ENCODE measurements around the gene RNF148. TPM values are rescaled to one million over a fixed set of nuclear protein-coding genes. Genes with fewer than 3 reads are reported as not detected.
"Not testable (repeated sequence)": the region's sequence is repeated elsewhere in the genome, so short reads cannot be mapped to it uniquely, and the experiment has no call there.

Gene RNF148
- total RNA-seq, 1 donor: 0.63 TPM

DNA sequence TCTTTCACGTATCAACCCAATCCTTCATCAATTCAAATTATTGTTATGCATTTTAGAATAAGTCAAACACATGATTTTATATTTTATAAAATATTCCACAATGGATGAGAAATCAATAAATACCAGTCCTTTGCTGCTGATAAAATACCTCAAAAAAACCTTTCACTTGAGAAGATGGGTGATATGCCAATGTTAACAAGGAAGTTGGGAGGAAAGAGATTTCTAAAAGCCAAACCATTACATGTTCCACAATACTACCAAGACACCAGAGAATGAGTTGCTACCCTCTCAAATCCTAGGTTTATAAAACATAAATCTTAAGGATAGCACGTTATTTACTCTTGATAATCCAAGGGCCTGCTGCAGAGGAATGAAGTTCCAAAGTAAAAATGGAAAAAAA is 18.2 kb downstream of the RNF148 start:
- no peak overlapping the region for H3K4me3 ChIP-seq (ENCODE audit: low read depth, low read length)
- no peak for DNase-seq (ENCODE audit: low read depth)
- TF ChIP-seq, protein P1, sequence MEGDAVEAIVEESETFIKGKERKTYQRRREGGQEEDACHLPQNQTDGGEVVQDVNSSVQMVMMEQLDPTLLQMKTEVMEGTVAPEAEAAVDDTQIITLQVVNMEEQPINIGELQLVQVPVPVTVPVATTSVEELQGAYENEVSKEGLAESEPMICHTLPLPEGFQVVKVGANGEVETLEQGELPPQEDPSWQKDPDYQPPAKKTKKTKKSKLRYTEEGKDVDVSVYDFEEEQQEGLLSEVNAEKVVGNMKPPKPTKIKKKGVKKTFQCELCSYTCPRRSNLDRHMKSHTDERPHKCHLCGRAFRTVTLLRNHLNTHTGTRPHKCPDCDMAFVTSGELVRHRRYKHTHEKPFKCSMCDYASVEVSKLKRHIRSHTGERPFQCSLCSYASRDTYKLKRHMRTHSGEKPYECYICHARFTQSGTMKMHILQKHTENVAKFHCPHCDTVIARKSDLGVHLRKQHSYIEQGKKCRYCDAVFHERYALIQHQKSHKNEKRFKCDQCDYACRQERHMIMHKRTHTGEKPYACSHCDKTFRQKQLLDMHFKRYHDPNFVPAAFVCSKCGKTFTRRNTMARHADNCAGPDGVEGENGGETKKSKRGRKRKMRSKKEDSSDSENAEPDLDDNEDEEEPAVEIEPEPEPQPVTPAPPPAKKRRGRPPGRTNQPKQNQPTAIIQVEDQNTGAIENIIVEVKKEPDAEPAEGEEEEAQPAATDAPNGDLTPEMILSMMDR (IDR thresholded peaks at IDR 0.05; ENCODE audit: insufficient read depth, low read length): no peak

- TF ChIP-seq, protein P1 (IDR thresholded peaks at IDR 0.05; ENCODE audit: insufficient read depth, low read length): no peak
- H3K4me3 ChIP-seq (ENCODE audit: low read depth, low read length): no peak overlapping the region
- no peak for DNase-seq (ENCODE audit: low read depth)
These were observed 19.7 kb downstream of the RNF148 start for GRCh38 chr7:122682815-122683550.

DNA sequence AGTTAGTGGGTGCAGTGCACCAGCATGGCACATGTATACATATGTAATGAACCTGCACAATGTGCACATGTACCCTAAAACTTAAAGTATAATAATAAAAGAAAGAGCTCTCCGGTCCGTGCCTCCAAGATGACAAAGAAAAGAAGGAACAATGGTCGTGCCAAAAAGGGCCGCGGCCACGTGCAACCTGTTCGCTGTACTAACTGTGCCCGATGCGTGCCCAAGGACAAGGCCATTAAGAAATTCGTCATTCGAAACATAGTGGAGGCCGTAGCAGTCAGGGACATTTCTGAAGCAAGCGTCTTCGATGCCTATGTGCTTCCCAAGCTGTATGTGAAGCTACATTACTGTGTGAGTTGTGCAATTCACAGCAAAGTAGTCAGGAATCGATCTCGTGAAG is 21.5 kb downstream of the RNF148 start:
- not testable (repeated sequence) for DNase-seq (ENCODE audit: low read depth); H3K4me3 ChIP-seq (ENCODE audit: low read depth, low read length)

GRCh38 chr7:122679813-122680212 is 22.9 kb downstream of the RNF148 start:
- DNase-seq (ENCODE audit: low read depth): no peak
- TF ChIP-seq, protein P1 (IDR thresholded peaks at IDR 0.05; ENCODE audit: insufficient read depth, low read length): no peak
- H3K4me3 ChIP-seq (ENCODE audit: low read depth, low read length): no peak overlapping the region

GRCh38 chr7:122679269-122679709 is 23.4 kb downstream of the RNF148 start:
- H3K4me3 ChIP-seq (ENCODE audit: low read depth, low read length); DNase-seq (ENCODE audit: low read depth): not testable (repeated sequence)

DNA sequence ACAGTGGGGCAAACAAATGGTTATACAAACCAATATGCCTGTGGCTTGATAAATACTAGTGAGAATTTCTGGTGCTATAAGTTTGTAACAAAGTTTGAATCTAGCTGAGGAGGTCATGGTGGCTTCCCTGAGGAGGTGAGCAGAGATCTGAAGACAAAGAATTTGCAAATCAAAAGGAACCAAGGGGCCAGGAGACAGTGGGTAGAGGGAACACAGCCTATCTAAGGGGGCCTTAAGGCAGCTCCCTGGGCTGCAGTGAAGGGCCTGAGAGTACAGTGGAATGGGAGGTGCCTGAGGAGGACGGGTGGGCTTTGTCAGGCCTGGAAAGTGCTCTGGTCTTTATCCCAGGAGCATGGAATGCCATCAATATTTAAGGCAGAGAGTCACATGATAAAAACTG is 25.6 kb downstream of the RNF148 start:
- no peak for DNase-seq (ENCODE audit: low read depth)
- TF ChIP-seq, protein P1 (IDR thresholded peaks at IDR 0.05; ENCODE audit: insufficient read depth, low read length): no peak
- no peak overlapping the region for H3K4me3 ChIP-seq (ENCODE audit: low read depth, low read length)

- no peak for DNase-seq (ENCODE audit: low read depth)
- no peak overlapping the region for H3K4me3 ChIP-seq (ENCODE audit: low read depth, low read length)
- TF ChIP-seq, protein P1 (IDR thresholded peaks at IDR 0.05; ENCODE audit: insufficient read depth, low read length): no peak
These were observed 26.3 kb downstream of the RNF148 start for GRCh38 chr7:122676466-122676865.

DNA sequence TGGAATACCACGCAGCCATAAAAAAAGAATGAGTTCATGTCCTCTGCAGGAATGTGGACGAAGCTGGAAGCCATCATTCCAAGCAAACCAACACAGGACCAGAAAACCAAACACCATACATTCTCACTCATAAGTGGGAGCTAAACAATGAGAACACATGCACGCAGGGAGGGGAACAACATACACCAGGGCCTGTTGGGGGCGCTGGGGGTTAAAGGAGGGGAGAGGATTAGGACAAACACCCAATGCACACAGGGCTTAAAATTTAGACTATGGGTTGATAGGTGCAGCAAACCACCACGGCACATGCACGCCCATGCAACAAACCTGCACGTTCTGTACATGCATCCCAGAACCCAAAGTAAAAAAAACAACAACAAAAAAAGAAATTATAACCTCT is 27.1 kb downstream of the RNF148 start:
- no peak for DNase-seq (ENCODE audit: low read depth)

More for the DNA sequence above, 27.1 kb downstream of the RNF148 start:
- H3K4me3 ChIP-seq (ENCODE audit: low read depth, low read length): no peak overlapping the region
- TF ChIP-seq, protein P1 (IDR thresholded peaks at IDR 0.05; ENCODE audit: insufficient read depth, low read length): no peak
